Heart left ventricle (tissue), 13 donors: ENCODE data around the gene NPAS1.

Source experiments
- CTCF ChIP-seq, 12 donors: fragments of 200-600 bp; sonication (generic) in 4 of 12; IDR thresholded peaks; one replicate each; pipeline versions ENCODE4 v1.5.0 to v1.8.0; 2018 to 2022; ENCODE audit warnings: antibody characterized with exemption in 12 of 12, mild to moderate bottlenecking in 5 of 12
- POLR2A ChIP-seq, 2 donors: fragments of 450-650 bp; IDR thresholded peaks; one replicate each; pipeline ENCODE4 v1.6.1; 2017; ENCODE audit warnings: antibody characterized with exemption in 2 of 2, mild to moderate bottlenecking in 2 of 2, moderate library complexity in 2 of 2
- donor health status: ischemic (EF 13 %, LVEDD 7.1; RV severe dilation, severe dysfunction).
- donor health status: DM: no; HTN: yes; CAD: no.
- donor health status: DM: no; HTN: no; CAD: no.
- donor health status: ischemic (EF 25% LVEDD 6.9; RV normal size, moderate dysfunction).
- donor health status: ischemic (EF 25% LVEDD 5.7; RV mildly dilated, moderate dysfunction).
- donor health status: ischemic (EF 35%, LVEDD 5.7; RV mildly dilated, moderate dysfunction).
- donor health status: nonischemic (EF 11% LVEDD 7.7; RV severe dilation, severe dysfunction).
- donor health status: DM: yes; HTN: yes; CAD: no.
- donor health status: PGD.
- donor health status: ischemic (EF 29% LVEDD 5.4; RV normal size, mild dysfunction).
- donor health status: nonischemic (EF 23%, LVEDD 6.1; RV moderate dilation, normal function).

GRCh38 chr19:47067215-47067847, 47.7 kb downstream of the NPAS1 start:
- no peak for TF ChIP-seq CTCF (IDR thresholded peaks at IDR 0.05)
- no peak for TF ChIP-seq POLR2A (IDR thresholded peaks at IDR 0.05)
